Natural killer cell (primary cell): ENCODE results near the gene CDC42EP1. TPM values are rescaled to one million over a fixed set of nuclear protein-coding genes. Genes with fewer than 3 reads are reported as not detected.

ENCODE experiments used
- ATAC-seq, 3 donors: fragments of 150-1000 bp in 2 of 3; fragments of 200-7000 bp in 1 of 3; cut with Tn5 transposase; 1 replicate in 1 of 3; 2 replicates in 2 of 3; pipeline ENCODE4 v1.10.0; 2021; ENCODE audit warnings: mild to moderate bottlenecking in 2 of 3, moderate library complexity in 2 of 3
- DNase-seq, 2 donors: peaks; one replicate each; pipeline versions ENCODE4 v3.0.0 to v3.0.0-alpha.2; 2013 to 2021; ENCODE audit warnings: mixed read lengths in 1 of 2
- H3K27ac ChIP-seq: one replicate; pipeline ENCODE4 v1.5.1; 2013; ENCODE audit warnings: mild to moderate bottlenecking, low read length
- H3K27me3 ChIP-seq: one replicate; pipeline ENCODE4 v1.6.1; 2013; ENCODE audit warnings: low read length; ENCODE audit not compliant: control insufficient read depth, insufficient read depth
- H3K36me3 ChIP-seq: one replicate; pipeline ENCODE4 v1.6.1; 2013; ENCODE audit warnings: low read length; ENCODE audit not compliant: control insufficient read depth, insufficient read depth
- H3K4me1 ChIP-seq: one replicate; pipeline ENCODE4 v1.6.1; 2013; ENCODE audit warnings: low read length; ENCODE audit not compliant: control insufficient read depth, insufficient read depth
- H3K4me3 ChIP-seq: one replicate; pipeline ENCODE4 v1.5.1; 2013; ENCODE audit warnings: low read length
- H3K9me3 ChIP-seq: one replicate; pipeline ENCODE4 v1.6.1; 2013; ENCODE audit warnings: low read length; ENCODE audit not compliant: control insufficient read depth, insufficient read depth
- H3K27ac Mint-ChIP-seq, 2 donors: one replicate each; pipeline ENCODE4 v1.8.0; 2022; ENCODE audit warnings: mild to moderate bottlenecking in 2 of 2, mixed read lengths in 2 of 2, moderate library complexity in 1 of 2
- H3K27me3 Mint-ChIP-seq, 2 donors: one replicate each; pipeline ENCODE4 v1.8.0; 2022; ENCODE audit warnings: low read depth in 2 of 2, mixed read lengths in 2 of 2
- H3K36me3 Mint-ChIP-seq: one replicate; pipeline ENCODE4 v1.8.0; 2022; ENCODE audit warnings: mixed read lengths
- H3K4me1 Mint-ChIP-seq, 2 donors: one replicate each; pipeline ENCODE4 v1.8.0; 2022; ENCODE audit warnings: mixed read lengths in 2 of 2
- H3K4me3 Mint-ChIP-seq: one replicate; pipeline ENCODE4 v1.8.0; 2022; ENCODE audit warnings: mild to moderate bottlenecking, moderate library complexity, mixed read lengths
- H3K9me3 Mint-ChIP-seq, 2 donors: one replicate each; pipeline ENCODE4 v1.8.0; 2022; ENCODE audit warnings: mixed read lengths in 2 of 2
- CTCF ChIP-seq: fragments of 200-600 bp; IDR thresholded peaks from one replicate; pipeline ENCODE4 v1.8.0; 2022; ENCODE audit warnings: antibody characterized with exemption
- WGBS: methylation state at CpG from one replicate; pipeline ENCODE4 v1.1.7; 2013; ENCODE audit warnings: missing lambda C conversion rate; ENCODE audit not compliant: insufficient coverage; 5-methylcytosine and 5-hydroxymethylcytosine counted together
- intact Hi-C: fragments of 100-400 bp; cut with micrococcal nuclease; formaldehyde crosslinking; loops from one replicate; pipeline ENCODE4 v1.14.2; 2022
- total RNA-seq, 4 donors: library from RNA; stranded (reverse); fragments of 120-200 nt in 1 of 4; gene quantifications; one replicate each; pipeline versions ENCODE4 v1.2.3 to v1.2.4, GENCODE V29; 2013 to 2022

The CDC42EP1 gene
- under 1 TPM in 2 of 3 donors, not detected in 1; 0.27 to 0.78 TPM for total RNA-seq
- 0.29 TPM for total RNA-seq (2013)

GRCh38 chr22:37559901-37560607 is at the start of gene CDC42EP1:
Gene CDC42EP1 (plus strand): TSS chr22:37560480. CDS start chr22:37566350, 5,870 bp downstream.
- H3K27me3 ChIP-seq: peaks cover 30% of the 10 kb centered on the region
- Mint-ChIP-seq H3K27ac (no peak within 1 kb of the TSS), H3K9me3 (no peaks in the 10 kb centered on the region), H3K36me3 (no peaks in the 10 kb centered on the region), H3K27me3 (peaks cover 38 to 60% of the 10 kb centered on the region in 2 donors), H3K4me3 (peak within 1 kb of the TSS; percentile 80), H3K4me1 (peaks cover 8 to 18% of the 10 kb centered on the region in 2 donors)
- ATAC-seq (peak in 2 of 3 donors; percentile 22 to 41), DNase-seq (no peak)
- no peak for TF ChIP-seq CTCF
- WGBS: 13% methylated on average over 73 of the region's 76 CpGs
- H3K9me3 ChIP-seq: no peaks in the 10 kb centered on the region
- H3K27ac ChIP-seq: no peak within 1 kb of the TSS
- no peaks in the 10 kb centered on the region for H3K36me3 ChIP-seq
- H3K4me1 ChIP-seq: peaks cover 26% of the 10 kb centered on the region
- H3K4me3 ChIP-seq: no peak within 1 kb of the TSS
- intact Hi-C loops: no loop called here

- H3K36me3 Mint-ChIP-seq: peaks cover 6% of the 10 kb centered on the region
- no peaks in the 10 kb centered on the region for H3K4me1 Mint-ChIP-seq
- Histone ChIP-seq H3K4me1 (no peaks in the 10 kb centered on the region), H3K27me3 (no peaks in the 10 kb centered on the region), H3K9me3 (no peaks in the 10 kb centered on the region), H3K27ac (no peak overlapping the region), H3K36me3 (no peaks in the 10 kb centered on the region), H3K4me3 (no peak overlapping the region)
- no peak for TF ChIP-seq CTCF
- whole genome bisulfite sequencing: 88% methylated on average over 5 of the region's 6 CpGs
- ATAC-seq: no peak
- no peak overlapping the region for H3K27ac Mint-ChIP-seq
- H3K4me3 Mint-ChIP-seq: no peak overlapping the region
- intact Hi-C loops: no loop called here
- H3K27me3 Mint-ChIP-seq: peaks cover 6 to 7% of the 10 kb centered on the region in 2 donors
- DNase-seq: no peak
- no peaks in the 10 kb centered on the region for H3K9me3 Mint-ChIP-seq
Observed at GRCh38 chr22:37511395-37512104, 48.7 kb upstream of the CDC42EP1 start.

- Mint-ChIP-seq H3K4me3 (no peak overlapping the region), H3K27ac (no peak overlapping the region), H3K27me3 (peaks cover 14 to 15% of the 10 kb centered on the region in 2 donors), H3K9me3 (no peaks in the 10 kb centered on the region), H3K4me1 (peaks cover 0 to 6% of the 10 kb centered on the region in 2 donors), H3K36me3 (peaks cover 7% of the 10 kb centered on the region)
- Histone ChIP-seq H3K27me3 (no peaks in the 10 kb centered on the region), H3K36me3 (no peaks in the 10 kb centered on the region), H3K4me3 (no peak overlapping the region), H3K4me1 (peaks cover under 1% of the 10 kb centered on the region), H3K27ac (no peak overlapping the region), H3K9me3 (no peaks in the 10 kb centered on the region)
- WGBS: 85% methylated on average over 15 of the region's 15 CpGs
- DNase-seq (no peak), ATAC-seq (no peak)
- intact Hi-C loops: no loop called here
- no peak for TF ChIP-seq CTCF
Observed at GRCh38 chr22:37514526-37515051, 45.7 kb upstream of the CDC42EP1 start.
